K562 (cell line): Measurements from ENCODE around the gene XIRP1. TPM values are rescaled to one million over a fixed set of nuclear protein-coding genes. Genes with fewer than 3 reads are reported as not detected.

Experiments
- ATAC-seq: fragments of 200-7000 bp; cut with Tn5 transposase; 3 replicates; pipeline ENCODE4 v1.9.1; 2020; ENCODE audit warnings: moderate library complexity
- BruUV-seq: library from RNA; stranded (reverse); fragments of 400-500 nt; replicated peaks from 2 replicates; lab custom pipeline; 2021; lab: Mats Ljungman, UMichigan
- CTCF ChIA-PET: fragments of 300-600 bp; formaldehyde crosslinking; extraction: SDS; loops from one replicate; lab custom pipeline; 2021; ENCODE audit warnings: low intra/inter-chr PET ratio; lab: Yijun Ruan, JAX
- POLR2A ChIA-PET: fragments of 300-600, 350-650 bp; sonication (Branson Sonifier 250); formaldehyde crosslinking; extraction: SDS; loops from one replicate; lab custom pipeline; 2021; ENCODE audit warnings: antibody characterized with exemption, inconsistent platforms; lab: Yijun Ruan, JAX
- DNase-seq, 4 experiments: peaks; one replicate each; pipeline versions ENCODE4 v3.0.0 to v3.0.0-alpha.2; 2011 to 2018; ENCODE audit warnings: low spot score in 3 of 4, mixed read lengths in 3 of 4; ENCODE audit errors: extremely low read depth in 1 of 4
- FAIRE-seq: peaks from 2 replicates; lab custom pipeline; 2011; peaks lifted over from hg19 to GRCh38; lab: Jason Lieb, UNC
- H2AFZ ChIP-seq: 2 replicates; pipeline ENCODE4 v1.6.0; 2011; ENCODE audit warnings: low read depth, low read length, control low read depth, inconsistent platforms
- H3K27ac ChIP-seq: fragments of 200-600 bp; 3 replicates; pipeline ENCODE4 v1.8.0; 2011; ENCODE audit warnings: low read depth, mild to moderate bottlenecking, control low read depth, inconsistent platforms, low read length, moderate library complexity, mixed read lengths; ENCODE audit errors: extremely low read depth
- H3K27me3 ChIP-seq, 2 experiments: fragments of 300-600 bp in 1 of 2; 2 replicates in 1 of 2; 3 replicates in 1 of 2; pipeline versions ENCODE4 v1.6.0 to v1.8.0; 2011; ENCODE audit warnings: inconsistent platforms in 2 of 2, low read length in 2 of 2, mild to moderate bottlenecking in 1 of 2, mixed read lengths in 1 of 2, moderate library complexity in 1 of 2; ENCODE audit not compliant: control insufficient read depth in 2 of 2, insufficient read depth in 2 of 2
- H3K36me3 ChIP-seq: fragments of 300-600 bp; 3 replicates; pipeline ENCODE4 v1.8.0; 2011; ENCODE audit warnings: mild to moderate bottlenecking, low read length, inconsistent platforms; ENCODE audit not compliant: control insufficient read depth, insufficient read depth
- H3K4me1 ChIP-seq, 2 experiments: fragments of 200-600 bp in 1 of 2; replicated peaks in 1 of 2; 2 replicates in 1 of 2; 3 replicates in 1 of 2; pipeline versions ENCODE4 v1.5.1 to v1.8.0; 2011; ENCODE audit warnings: inconsistent platforms in 2 of 2, low read length in 2 of 2, mild to moderate bottlenecking in 1 of 2, mixed read lengths in 1 of 2, moderate library complexity in 1 of 2; ENCODE audit not compliant: control insufficient read depth in 2 of 2, insufficient read depth in 2 of 2
- H3K4me2 ChIP-seq: 2 replicates; pipeline ENCODE4 v1.6.1; 2011; ENCODE audit warnings: low read length, control low read depth, inconsistent platforms, mixed read lengths; ENCODE audit not compliant: insufficient read depth
- H3K4me3 ChIP-seq: fragments of 200-600 bp; sonication (generic), shearing (Covaris generic); 2 replicates; pipeline ENCODE4 v1.5.1; 2016; ENCODE audit warnings: control low read depth, inconsistent platforms
- H3K79me2 ChIP-seq: fragments of 200-600 bp; 3 replicates; pipeline ENCODE4 v1.8.0; 2011; ENCODE audit warnings: low read length, inconsistent platforms; ENCODE audit not compliant: control insufficient read depth, insufficient read depth
- H3K9ac ChIP-seq, 2 experiments: 2 replicates each; pipeline versions ENCODE4 v1.6.0 to v1.6.1; 2011; ENCODE audit warnings: low read depth in 2 of 2, low read length in 2 of 2, control low read depth in 1 of 2, inconsistent platforms in 1 of 2, mild to moderate bottlenecking in 1 of 2, mixed read lengths in 1 of 2; ENCODE audit not compliant: insufficient read depth in 1 of 2
- H3K9me1 ChIP-seq: one replicate; pipeline ENCODE4 v1.6.0; 2011; ENCODE audit warnings: inconsistent platforms, mild to moderate bottlenecking, low read length, moderate library complexity; ENCODE audit not compliant: control insufficient read depth, insufficient read depth
- H3K9me3 ChIP-seq: replicated peaks from 2 replicates; pipeline ENCODE4 v1.5.1; 2011; ENCODE audit warnings: low read depth, low read length, inconsistent platforms; ENCODE audit not compliant: control insufficient read depth, insufficient read depth
- H4K20me1 ChIP-seq: replicated peaks from 2 replicates; pipeline ENCODE4 v1.6.1; 2011; ENCODE audit warnings: low read length, inconsistent platforms, mixed read lengths; ENCODE audit not compliant: control insufficient read depth, insufficient read depth
- CBX3 ChIP-seq, 2 experiments: IDR thresholded peaks; 1 replicate in 1 of 2; 2 replicates in 1 of 2; pipeline ENCODE4 v1.6.1; 2012; ENCODE audit warnings: inconsistent platforms in 2 of 2, low read length in 2 of 2, borderline replicate concordance in 1 of 2, control low read depth in 1 of 2
- NFATC3 ChIP-seq: fragments of 450-650 bp; IDR thresholded peaks from 2 replicates; pipeline ENCODE4 v1.6.1; 2017; ENCODE audit warnings: mild to moderate bottlenecking
- NR2C2 ChIP-seq, 2 experiments: fragments of 200-800 bp in 1 of 2; sonication (Bioruptor generic) in 1 of 2; sonication (generic) in 1 of 2; formaldehyde crosslinking in 1 of 2; IDR thresholded peaks; 2 replicates each; pipeline versions ENCODE4 v1.6.1 to v1.8.0; 2016 to 2022; ENCODE audit warnings: mild to moderate bottlenecking in 1 of 2, missing compliant biosample characterization in 1 of 2, missing genetic modification characterization in 1 of 2, missing genetic modification reagents in 1 of 2
- SIRT6 ChIP-seq: IDR thresholded peaks from one replicate; pipeline ENCODE4 v1.6.1; 2012; ENCODE audit warnings: low read depth, mild to moderate bottlenecking, control low read depth, inconsistent platforms, low read length, moderate library complexity
- SMAD2 ChIP-seq: fragments of 150-350 bp; IDR thresholded peaks from 2 replicates; pipeline ENCODE4 v1.6.1; 2014; ENCODE audit warnings: low read depth, mild to moderate bottlenecking, low read length
- ZNF175 ChIP-seq: fragments of 200-800 bp; sonication (Bioruptor generic); IDR thresholded peaks from 2 replicates; pipeline ENCODE4 v1.6.1; 2016; ENCODE audit warnings: low read depth, mild to moderate bottlenecking, missing genetic modification characterization, missing compliant biosample characterization
- ZNF395 ChIP-seq: fragments of 200-800 bp; sonication (Bioruptor generic); IDR thresholded peaks from 2 replicates; pipeline ENCODE4 v1.6.1; 2017; ENCODE audit warnings: missing genetic modification characterization, missing compliant biosample characterization
- ZNF445 ChIP-seq: fragments of 250-450 bp; sonication (Bioruptor Pico); IDR thresholded peaks from 2 replicates; pipeline ENCODE4 v1.4.0; 2020; ENCODE audit warnings: low read depth, mild to moderate bottlenecking, moderate library complexity
- ZNF589 ChIP-seq: fragments of 200-800 bp; sonication (Bioruptor generic); IDR thresholded peaks from 2 replicates; pipeline ENCODE4 v1.6.1; 2016; ENCODE audit warnings: low read depth, missing genetic modification characterization, missing compliant biosample characterization
- WGBS: fragments of 100-300 bp; shearing (Covaris generic); methylation state at CpG from one replicate; pipeline ENCODE4 v1.1.6; 2016; ENCODE audit warnings: low coverage, mixed read lengths; ENCODE audit not compliant: insufficient coverage; ENCODE audit errors: missing lambda C conversion rate; 5-methylcytosine and 5-hydroxymethylcytosine counted together
- in situ Hi-C: fragments of 300-500 bp; cut with MboI; formaldehyde crosslinking; loops from 4 replicates; pipeline ENCODE4 v1.15.0; 2018; ENCODE audit warnings: inconsistent platforms, mixed read lengths
- intact Hi-C: fragments of 100-400 bp; cut with micrococcal nuclease; formaldehyde crosslinking; loops from 2 replicates; pipeline ENCODE4 v1.14.2; 2022
- polyA plus RNA-seq, 8 experiments: library from polyadenylated mRNA; depleted of rRNA in 4 of 8; stranded (reverse) in 5 of 8; unstranded in 3 of 8; fragments of >200 nt; fragmentation: Nextera tagmentation in 2 of 8; fragmentation: Illumina TruSeq in 1 of 8; extraction: Ambion mirVana in 2 of 8; extraction: Trizol in 1 of 8; gene quantifications; 2 replicates each; pipeline versions ENCODE4 v1.2.1 to v1.2.3, GENCODE V29; 2011 to 2014; ENCODE audit warnings: inconsistent platforms in 1 of 8, missing spikeins in 1 of 8
- total RNA-seq, 7 experiments: library from RNA; depleted of rRNA in 6 of 7; stranded (reverse); fragments of >200 nt in 6 of 7; fragmentation: Illumina TruSeq in 2 of 7; extraction: Trizol in 2 of 7; gene quantifications; 2 replicates each; pipeline versions ENCODE4 v1.2.1 to v1.2.3, GENCODE V29; 2011 to 2021; ENCODE audit warnings: low replicate concordance in 1 of 7

The XIRP1 gene
- total and polyA plus RNA-seq, 9 of the 15 experiments (the other 6 are each of a cell fraction or from before 2014, with no cell fraction given), result 0.03 to 0.27 (median 0.08) TPM; not detected in 3

- 37% methylated on average over 7 of the region's 7 CpGs for WGBS
- H2AFZ ChIP-seq, result no peak overlapping the region
- no peak overlapping the region for H3K4me3 ChIP-seq
- no peaks in the 10 kb centered on the region for H3K36me3 ChIP-seq
- no peak overlapping the region for H3K27ac ChIP-seq
- H4K20me1 ChIP-seq, result no peaks in the 10 kb centered on the region
- no peak overlapping the region for H3K4me2 ChIP-seq
- H3K9me1 ChIP-seq, result no peaks in the 10 kb centered on the region
- DNase-seq, result no peak
- H3K9me3 ChIP-seq, result no peaks in the 10 kb centered on the region
- in situ Hi-C loops, result no loop called here
- peaks cover 0 to 24% of the 10 kb centered on the region in 2 experiments; a peak in 2 of 5 replicates for H3K4me1 ChIP-seq
- no peak for ATAC-seq
- POLR2A ChIA-PET, result interaction anchor here (0.8 to 4.1 kb wide), 5 partner anchors 12 to 1099 kb away, joined by 3 to 17 read pairs (median 4); no protein-coding TSS in a partner anchor
- H3K27me3 ChIP-seq, result peaks cover 11 to 23% of the 10 kb centered on the region in 2 experiments; a peak in 4 of 5 replicates
- TF ChIP-seq ZNF589 (CRISPR knock-in tag), result peak; percentile 52; the same call in 1 of the 2 replicates
- TF ChIP-seq NR2C2 (CRISPR knock-in tag; IDR thresholded peaks at IDR 0.05), result no peak
- TF ChIP-seq NR2C2 (tag; IDR thresholded peaks at IDR 0.05), result peak; percentile 8; the same call in 1 of the 2 replicates
- 0 out of 2 replicates have a peak, but pooled peaks have one; percentile 10 for TF ChIP-seq ZNF395
- no peak for TF ChIP-seq CBX3 (IDR thresholded peaks at IDR 0.05; ENCODE audit: borderline replicate concordance in 1 of 2, low read length in 2 of 2)
- 0 out of 2 replicates have a peak, but pooled peaks have one; percentile 14 for TF ChIP-seq ZNF175 (CRISPR knock-in tag)
- no peak for TF ChIP-seq NFATC3
- TF ChIP-seq SMAD2, result no peak
- no peak for TF ChIP-seq ZNF445 (CRISPR knock-in tag)
- no peak for TF ChIP-seq SIRT6
- no peak for FAIRE-seq
- CTCF ChIA-PET, result interaction anchor here (0.7 to 2.9 kb wide), 7 partner anchors 18 to 188 kb away, joined by 3 to 63 read pairs (median 5); no protein-coding TSS in a partner anchor
- intact Hi-C loops, result no loop called here
- BruUV-seq, result no TSS peak
- H3K79me2 ChIP-seq, result no peaks in the 10 kb centered on the region
- no peak overlapping the region for H3K9ac ChIP-seq
Measured at GRCh38 chr3:39190281-39191025, 1.9 kb downstream of the XIRP1 start.
